Placental pericyte (primary cell): ENCODE data around the gene GPR50. TPM values are rescaled to one million over a fixed set of nuclear protein-coding genes. Genes with fewer than 3 reads are reported as not detected.

ENCODE experiments used
- small RNA-seq: library from RNA; depleted of rRNA; stranded (forward); fragments of <200 nt; gene quantifications from one replicate; pipeline ENCODE3, GENCODE V24; 2012; ENCODE audit warnings: low replicate concordance
- total RNA-seq: library from RNA; depleted of rRNA; stranded (reverse); fragments of >200 nt; gene quantifications from 2 replicates; pipeline ENCODE4 v1.2.3, GENCODE V29; 2012

Gene GPR50
- total RNA-seq, result not detected in 2 replicates

DNA sequence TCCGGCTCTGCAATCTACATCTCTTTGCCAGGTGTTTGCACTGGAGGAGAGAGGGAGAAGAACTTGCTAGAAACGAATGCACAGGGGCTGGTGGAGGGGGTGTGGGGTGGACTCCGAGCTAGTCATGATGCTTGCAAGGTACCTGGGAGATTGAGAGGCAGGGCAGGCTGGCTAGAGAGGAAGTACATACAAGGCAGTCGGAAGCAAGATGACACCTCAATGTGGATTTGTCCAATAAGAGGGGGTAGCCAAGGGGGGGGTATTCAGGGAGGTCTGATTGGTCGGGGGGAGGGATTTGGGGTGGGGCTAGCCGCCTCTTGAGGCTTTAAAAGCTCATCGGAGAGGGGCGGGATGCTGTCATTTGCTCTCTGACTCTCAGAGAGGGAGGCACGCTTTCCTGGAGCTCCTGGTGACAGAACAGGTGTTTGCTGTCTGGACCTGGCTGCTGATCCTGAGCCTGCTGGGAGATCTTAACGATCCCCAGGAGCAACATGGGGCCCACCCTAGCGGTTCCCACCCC, at the start of gene GPR50:
Gene GPR50, plus strand, starts transcription at position 354 of the 520 bp plus-strand sequence. Its CDS starts 138 bp downstream, at position 492.

Small RNA genes within 50 kb of the gene (small RNA-seq; reads per million reads assigned to genes)
- gene MIR4330, result not detected

Other genes starting within 250 kb of the GPR50 start
- gene HMGB3, start 193.2 kb upstream of the GPR50 start, total RNA-seq, result 7.0 and 18.0 TPM in 2 replicates
- 37.2 and 92.5 TPM in 2 replicates for gene VMA21, start 220.6 kb downstream of the GPR50 start, total RNA-seq